HG02870 (cell line): ENCODE measurements around the gene ELAVL1.
"Not testable (repeated sequence)": the region's sequence is repeated elsewhere in the genome, so short reads cannot be mapped to it uniquely, and the experiment has no call there.

Experiments
- ATAC-seq: cut with Tn5 transposase; IDR thresholded peaks from one replicate; pipeline ENCODE4 v1.9.1; 2021; ENCODE audit warnings: mild to moderate bottlenecking, moderate library complexity; ENCODE audit not compliant: unreplicated experiment

The ELAVL1 gene

DNA sequence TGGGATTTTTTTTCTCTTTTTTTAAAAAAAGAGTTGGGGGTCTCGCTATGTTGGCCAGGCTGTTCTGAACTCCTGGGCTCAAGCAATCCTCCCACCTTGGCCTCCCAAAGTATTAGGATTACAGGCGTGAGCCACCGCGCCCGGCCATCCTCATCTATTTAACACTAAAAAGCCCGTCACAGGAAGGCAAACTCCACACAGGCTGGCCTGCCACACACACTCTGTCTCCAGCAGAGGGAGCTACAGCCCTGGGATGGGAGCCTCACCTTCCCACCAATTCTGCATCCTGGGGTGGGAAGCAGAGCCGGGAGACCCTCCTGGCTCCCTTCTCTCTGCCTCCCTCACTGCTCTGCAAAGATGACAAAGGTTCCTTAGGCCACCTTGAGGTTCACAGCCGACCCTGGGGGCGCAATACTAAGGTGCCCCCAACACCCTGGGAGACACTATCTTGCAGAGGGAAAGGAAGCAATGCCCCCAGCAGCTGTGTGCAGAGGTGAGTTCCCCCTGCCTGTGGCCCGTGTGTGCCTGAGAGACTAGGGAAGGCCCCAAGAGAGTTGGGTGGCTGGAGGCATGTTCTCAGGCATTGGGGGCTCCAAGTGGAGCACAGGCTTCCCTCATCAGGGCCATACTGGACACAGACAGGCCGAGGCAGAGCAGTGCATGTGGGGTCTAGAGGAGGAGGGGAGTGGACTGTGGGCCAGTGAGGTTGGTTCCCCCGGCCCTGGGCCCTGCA is 34.6 kb downstream of the ELAVL1 start:
- ATAC-seq: no peak

DNA sequence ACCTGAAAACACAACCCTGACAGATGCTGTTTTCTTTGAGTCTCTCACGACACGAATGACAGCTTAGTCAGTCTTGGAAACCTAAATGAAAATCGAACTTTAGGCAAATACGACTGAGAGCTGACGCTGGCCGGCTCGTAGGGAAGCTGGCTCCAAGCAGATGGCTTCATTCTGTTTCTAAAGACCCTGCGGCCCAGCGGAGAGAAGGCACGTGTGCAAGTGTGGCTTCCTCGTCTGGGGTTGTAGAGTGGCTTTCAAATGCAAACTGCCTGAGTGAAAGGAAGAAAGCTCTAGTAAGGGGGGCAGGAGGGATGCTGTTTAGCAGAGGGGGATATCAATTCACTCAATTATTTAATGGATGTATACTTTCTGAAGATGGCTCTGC is 35.9 kb downstream of the ELAVL1 start:
- ATAC-seq: no peak

DNA sequence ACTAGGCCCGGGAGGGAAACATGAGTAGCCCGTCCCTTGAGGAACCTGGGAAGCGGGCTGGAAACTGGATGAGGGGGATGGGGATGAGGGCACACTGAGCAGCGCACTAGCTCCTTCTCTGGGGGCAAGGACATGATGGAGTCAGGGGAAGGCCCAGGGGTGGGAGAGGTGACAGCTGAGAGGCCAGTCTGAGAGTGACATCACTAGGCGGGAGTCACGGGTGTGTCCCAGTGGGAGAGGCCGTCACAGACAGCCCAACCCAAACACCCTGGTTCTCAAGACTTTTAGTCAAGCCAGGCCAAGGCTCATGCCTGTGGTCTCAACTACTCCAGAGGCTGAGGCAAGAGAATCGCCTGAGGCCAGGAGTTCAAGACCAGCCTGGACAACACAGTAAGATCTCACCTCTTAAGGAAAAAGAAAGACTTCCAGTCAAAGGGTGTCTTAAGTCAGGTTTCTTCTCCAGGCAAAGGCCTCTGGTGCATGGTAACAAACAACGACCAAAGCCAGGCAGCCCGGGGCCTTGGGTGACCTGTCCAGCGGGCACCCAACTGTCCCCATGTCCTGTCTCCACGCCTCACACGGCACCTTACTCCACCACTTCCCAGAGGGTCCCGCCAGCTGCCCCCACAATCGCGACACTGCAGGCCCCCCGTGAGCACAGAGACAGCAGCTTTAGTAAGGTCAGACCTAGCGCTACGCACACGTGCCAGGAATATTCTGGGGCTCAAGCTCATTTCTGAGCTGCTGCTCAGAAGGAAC is 36.5 kb downstream of the ELAVL1 start:
- no peak for ATAC-seq

DNA sequence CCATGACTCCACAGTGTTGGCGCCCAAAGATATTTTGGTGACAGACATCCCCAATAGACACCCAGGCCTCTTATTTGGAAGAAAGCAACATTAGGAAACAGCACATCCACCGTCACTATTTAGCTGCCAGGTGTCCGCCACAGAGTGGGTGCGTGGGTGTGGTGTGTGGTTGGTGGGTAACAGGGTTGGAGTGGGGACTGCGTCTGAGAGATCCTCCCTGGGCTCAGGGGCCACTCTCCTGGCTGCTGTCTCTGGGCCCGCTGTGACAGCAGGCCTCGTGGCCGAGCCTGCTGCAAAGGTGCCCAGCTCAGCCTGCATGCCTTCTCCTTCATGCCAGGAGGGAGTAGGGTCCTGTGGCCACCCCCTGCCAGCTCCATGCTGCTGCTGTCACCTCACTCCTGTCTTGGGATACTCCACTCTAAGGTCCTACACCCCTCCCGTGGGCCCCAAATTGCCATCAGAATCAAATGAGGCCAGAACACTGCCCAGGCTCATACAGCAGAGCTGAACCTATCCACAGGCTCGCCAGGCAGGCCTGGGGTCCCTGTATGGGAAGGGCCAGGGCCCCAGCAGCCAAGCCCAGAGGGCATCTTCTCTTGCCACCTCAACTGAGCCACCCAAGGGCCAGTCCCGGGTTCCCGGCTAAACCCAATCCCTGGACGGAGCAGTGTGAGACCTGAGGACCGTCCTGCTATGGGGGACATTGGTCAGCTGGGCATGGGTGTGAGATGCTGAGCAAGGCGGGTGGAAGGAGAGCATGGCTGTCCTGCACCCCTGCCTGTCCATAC is 37.2 kb downstream of the ELAVL1 start:
- ATAC-seq: no peak

DNA sequence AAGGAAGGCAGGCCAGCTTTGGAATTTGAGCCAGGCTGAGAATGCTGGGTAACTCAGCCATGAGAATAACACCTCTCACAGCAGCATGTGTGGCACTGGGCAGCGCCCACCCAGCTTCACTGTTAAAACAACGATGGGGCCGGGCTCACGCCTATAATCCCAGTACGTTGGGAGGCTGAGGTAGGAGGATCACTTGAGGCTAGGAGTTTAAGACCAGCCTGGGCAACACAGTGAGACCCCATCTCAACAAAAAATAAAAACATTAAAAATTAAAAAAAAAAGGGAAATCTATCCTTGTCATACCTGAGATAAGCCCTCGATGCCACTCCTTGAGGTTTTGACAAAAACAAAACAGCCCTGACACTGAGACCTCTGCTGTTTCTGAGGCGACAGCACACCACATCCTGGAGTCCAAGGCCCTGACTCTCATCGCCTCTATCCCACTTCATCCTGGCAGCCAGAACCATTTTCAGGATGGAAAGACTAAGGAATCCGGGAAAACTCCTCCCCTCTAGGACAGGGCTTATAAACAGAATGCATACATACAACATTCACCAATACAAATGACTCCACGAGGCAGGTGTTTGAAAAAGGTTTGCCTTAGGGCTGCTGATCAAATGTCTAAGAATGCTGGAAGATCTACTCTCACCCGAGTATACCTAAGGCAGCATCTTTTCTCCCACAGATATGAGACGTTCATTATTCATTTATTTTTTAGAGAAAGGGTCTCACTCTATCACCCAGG is 39.3 kb downstream of the ELAVL1 start:
- no peak for ATAC-seq

DNA sequence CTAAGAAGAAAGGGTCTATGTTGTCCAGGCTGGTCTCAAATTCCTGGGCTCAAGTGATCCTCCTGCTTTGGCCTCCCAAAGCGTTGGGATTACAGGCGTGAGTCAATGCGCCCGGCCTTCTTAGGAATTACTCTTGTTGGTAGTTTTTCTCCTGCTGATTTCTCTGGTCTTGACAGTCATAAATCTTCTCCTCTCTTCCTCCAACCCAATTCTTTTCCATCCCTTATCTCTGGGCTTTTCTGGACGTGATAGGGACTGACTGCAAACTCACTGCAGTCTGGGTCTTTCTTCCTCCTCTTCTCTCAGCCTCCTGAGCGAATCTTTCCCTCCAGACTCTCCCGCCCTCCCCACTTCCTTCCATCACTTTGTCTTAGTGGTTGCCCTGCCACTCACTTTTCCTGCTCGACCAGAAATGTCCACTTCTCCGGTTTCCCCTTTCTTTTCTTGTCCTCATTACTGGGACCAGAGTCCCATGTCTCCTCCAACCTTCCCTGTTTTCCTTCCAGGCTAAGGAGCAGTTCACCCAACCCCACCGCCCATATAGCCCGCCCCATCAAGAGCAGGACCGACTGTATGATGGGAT is 40.1 kb downstream of the ELAVL1 start:
- no peak for ATAC-seq

DNA sequence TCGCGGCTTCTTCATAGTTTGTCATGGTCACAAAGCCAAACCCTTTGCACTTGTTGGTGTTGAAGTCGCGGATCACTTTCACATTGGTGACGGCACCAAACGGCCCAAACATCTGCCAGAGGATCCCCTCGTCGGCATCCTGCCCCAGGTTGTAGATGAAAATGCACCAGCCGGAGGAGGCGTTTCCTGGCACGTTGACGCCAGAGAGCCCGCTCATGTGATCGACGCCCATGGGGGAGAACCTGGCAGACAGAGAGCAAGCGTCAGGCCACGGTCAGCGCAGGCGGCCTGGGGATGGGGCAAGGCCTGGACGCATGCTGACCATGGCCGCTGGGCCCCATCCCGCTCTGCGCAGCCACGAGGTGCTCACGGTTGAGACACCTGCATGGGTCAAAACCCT is 41.9 kb downstream of the ELAVL1 start:
- ATAC-seq: no peak

DNA sequence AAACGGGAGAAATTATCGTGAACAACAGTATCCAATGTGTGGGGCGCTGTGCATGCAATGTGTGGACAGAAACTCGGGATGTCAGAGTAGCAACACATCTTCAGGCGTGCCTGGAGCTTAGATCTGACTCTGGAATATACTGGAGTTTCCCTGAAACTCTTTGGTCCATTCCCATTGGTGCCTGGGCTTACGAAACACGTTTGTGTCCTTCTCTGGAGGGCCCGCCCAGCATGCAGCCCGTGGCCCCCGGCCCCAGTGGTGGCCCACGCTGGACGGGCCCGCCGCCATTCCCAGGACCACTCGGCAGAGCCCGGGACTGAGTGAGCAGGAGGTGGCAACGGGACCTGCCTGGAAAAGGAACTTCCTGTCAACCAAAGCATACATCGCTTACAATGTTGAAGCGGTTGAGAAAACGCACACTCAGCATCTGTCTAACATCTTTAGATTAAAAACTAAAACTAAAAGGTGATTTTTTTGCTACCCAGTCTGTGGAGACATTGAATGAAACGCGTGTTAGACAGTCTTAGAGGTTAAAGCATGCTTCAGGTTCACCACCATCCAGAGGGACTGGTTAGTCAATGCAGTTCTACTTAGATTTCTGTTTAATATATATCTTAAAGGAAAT is 42.7 kb downstream of the ELAVL1 start:
- no peak for ATAC-seq

DNA sequence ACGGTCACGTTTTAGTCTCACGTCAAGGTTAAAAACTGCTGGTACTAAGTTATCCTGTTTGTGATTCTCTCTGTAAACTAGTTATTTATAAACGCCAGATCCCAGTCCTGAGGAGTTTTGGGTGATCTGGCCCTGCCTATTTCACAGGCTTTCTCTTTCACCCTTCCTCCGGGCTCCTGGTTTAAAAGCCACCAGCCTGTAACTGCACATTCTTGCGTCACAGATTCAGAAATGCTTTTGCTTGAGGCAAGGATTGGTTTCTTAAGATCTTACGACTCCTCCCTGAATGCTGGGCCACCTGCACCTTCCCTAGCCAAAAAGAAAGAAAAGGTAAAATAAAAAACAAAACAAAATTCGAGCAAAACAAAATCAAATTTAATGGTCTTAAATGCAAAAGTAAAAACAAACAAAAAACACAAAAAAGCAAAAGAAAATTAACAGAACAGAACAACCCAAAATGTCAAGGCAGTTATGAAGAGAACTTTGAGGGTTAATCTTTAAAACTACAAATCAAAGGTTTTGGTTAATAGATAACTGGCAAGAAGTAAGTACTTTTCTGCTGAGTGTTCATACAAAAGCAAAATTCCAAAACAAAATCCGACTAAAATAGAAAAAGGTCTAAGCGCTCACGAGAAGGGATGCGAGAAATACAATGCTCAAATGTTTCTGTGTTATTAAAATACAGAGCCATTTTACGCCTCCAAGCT is 43.4 kb downstream of the ELAVL1 start:
- ATAC-seq: no peak

DNA sequence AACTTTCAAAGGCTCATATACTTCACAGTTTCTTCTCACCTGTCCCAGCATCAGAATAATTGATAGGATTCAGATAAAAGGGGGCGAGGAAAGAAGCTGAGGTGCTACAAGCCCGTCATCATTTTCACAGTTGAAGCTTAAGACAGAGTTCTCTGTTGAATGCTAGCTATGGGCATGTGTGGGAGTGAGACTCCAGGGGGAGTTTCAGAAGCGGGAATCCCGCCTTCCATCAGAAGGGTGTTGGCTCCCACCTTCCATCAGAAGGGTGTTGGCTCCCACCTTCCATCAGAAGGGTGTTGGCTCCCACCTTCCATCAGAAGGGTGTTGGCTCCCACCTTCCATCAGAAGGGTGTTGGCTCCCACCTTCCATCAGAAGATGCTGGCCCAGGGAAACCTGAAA is 44.4 kb downstream of the ELAVL1 start:
- ATAC-seq: not testable (repeated sequence)

DNA sequence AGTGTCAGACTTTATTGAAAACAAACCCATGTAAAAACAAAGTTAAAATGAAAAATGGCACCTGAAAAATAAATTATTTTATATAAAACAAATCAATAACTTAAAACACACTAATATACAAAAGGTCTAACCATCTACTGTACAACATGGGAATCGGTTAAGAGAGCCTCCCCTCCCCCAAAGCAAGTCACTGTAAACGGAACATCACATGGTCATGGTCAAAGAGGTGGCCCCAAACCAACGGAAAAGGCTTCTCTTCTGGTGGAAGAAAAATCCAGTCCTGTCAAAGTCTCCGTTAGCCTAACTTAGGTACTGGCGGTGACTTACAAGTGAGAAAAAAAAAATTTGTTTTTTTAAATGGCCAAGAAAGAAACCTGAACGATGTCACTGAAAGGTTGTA is 46.2 kb downstream of the ELAVL1 start:
- no peak for ATAC-seq

DNA sequence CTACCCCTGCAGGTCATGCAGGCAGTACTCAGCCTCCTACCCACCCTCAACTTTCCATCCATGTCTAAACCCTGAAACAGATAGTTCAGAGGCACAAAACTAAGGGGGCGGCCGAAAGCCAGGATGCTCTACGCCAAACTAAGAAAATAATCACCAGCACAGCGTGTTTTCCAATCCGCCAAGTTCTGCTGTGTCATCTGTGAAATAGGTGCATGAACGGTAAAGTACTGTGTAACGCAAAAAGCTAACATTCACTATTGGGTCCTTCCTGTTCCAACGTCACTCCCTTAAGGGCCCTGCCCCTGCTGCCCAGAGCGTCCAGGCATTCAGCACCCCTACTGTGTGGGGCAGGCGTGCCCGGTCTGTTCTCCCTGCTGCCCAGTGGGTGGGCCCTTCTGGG is 49.7 kb downstream of the ELAVL1 start:
- ATAC-seq: no peak

DNA sequence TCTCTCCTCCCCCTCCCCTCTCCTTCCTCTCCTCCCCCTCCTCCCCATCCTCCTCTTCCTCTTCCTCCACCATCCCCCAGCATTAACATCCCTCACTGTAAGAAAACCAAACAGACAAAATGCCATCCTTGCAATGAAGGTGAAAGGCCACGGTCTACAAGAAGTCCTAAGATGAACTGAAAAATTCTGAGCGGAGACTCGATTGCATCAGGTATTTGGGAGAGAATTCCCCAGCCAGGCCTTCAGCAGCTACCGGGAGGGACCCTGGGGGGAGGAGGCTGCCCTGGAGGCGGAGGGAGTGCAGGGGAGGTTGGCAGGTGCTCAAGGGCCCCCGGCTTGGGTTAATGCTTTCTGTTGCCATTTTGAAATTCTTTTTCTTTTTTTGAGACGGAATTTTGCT is 51.9 kb downstream of the ELAVL1 start:
- no peak for ATAC-seq

DNA sequence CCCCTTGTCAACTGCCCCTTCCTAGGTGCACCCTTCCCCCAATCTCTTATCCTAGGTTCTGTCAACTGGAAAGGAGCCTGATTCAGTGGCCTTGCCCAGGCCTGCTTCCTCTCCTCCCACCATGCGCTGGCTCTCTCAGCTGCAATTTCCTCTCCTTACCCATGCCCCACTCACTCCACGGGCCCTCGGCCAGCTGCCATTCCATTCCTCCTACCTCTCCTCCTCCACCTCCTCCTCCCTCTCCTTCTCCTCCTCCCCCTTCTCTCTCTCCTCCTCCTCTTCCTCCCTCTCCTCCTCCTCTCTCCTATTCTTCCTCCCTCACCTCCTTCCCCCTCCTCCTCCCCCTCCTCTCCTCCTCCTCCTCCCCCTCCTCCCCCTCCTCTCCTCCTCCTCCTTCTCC is 52.4 kb downstream of the ELAVL1 start:
- ATAC-seq: no peak

DNA sequence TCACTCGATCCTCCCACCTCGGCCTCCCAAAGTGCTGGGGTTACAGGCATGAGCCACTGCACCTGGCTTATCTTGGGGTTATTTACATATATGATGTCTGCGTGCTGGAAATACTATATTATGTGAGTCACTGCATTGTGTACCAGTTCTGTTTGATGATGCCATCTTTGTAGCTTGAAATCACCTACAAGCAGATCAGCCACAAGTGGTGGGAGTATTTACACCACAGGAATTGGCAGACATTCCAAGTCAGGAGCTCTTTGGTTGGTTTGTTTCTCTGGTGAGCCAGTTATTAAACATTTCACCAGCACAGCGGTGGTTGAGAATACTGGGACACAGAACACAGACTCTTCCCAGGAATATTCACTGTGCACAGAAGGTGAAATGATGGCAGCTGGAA is 57.5 kb downstream of the ELAVL1 start:
- no peak for ATAC-seq

DNA sequence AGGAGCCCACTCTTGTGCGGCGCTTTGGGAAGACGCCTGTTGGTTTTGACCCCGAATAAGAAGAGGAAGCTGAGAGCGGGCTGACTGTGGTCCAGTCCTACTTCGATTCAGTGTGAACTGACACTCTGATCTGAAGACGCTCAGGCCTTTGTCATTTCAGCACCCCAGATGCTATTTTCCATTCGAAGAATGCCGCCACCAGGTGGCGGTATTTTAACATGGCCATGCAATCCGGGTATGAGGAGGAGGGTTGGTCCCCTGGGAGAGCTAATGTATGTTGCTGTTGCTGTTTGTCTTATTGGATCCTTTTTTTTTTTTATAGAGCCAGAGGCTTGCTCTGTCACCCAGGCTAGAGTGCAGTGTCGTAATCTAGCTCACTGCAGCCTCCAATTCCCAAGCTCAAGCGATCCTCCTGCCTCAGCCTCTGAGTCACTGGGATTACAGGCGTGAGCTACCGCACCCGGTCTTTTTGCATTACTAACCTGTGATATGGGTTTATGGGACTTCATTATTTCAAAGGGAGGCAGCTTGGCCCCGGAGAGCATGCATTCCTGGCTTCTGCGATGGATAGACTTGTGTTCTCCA is 61.2 kb downstream of the ELAVL1 start:
- no peak for ATAC-seq

DNA sequence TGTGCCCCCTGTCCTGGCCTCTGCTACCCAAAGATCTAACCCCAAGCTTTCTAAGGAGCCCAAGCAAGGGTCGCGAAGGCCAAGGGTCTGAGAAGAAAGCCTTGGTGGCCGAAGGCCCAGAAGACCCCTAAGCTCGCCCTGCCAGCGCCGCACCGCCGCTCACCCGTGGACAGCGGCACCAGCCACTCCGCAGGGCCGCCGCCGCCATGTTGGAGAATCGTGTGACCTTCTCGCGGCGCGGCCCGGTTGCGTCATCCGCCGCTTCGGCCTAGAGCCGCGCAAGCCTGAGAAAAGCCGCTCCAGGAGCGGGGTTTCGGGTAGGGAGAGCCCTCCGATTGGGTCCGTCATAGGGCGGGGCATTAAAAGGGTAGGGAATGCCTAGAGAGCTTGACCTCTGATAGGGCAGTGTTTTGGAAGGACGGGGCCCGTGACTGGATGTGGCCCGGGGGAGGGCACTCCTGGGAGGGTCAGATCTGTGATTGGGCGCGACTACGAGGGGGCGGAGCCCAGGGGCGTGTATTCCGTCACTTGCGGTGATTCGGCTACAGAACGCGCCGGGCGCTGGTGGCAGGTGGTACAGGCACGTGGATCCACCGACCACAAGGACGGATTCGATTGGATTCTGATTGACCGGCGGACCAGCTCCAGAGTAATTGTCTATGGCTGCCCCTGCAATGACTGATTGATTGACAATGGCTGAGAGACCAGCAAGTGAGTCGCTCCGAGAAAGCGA is 61.8 kb downstream of the ELAVL1 start, which contains the start of gene TIMM44:
TIMM44 (minus strand) TSS at position 223 of the 733 bp plus-strand sequence; CDS start at position 208, 15 bp downstream.
- ATAC-seq: peak; percentile 95

DNA sequence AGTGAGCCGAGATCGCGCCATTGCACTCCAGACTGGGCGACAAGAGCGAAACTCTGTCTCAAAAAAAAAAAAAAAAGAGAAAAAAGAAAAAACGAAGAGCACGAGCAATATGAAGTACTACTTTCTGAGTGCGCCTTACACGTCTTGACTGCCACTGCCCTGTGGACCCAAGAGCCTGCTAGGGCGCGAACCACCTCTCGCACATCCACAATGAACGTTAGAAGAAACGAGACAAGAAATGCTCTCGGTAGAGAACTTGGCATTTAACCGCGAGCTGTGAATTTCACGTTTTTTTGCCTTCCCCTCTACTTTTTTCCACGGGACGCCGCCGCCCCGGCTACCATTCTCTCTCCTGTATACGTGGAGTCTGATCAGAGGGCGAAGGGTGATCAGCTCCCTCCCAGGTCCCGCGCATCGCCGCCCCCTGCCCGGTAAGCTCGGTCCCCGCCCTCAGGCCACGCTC is 62.4 kb downstream of the ELAVL1 start:
- no peak for ATAC-seq
